Measurements from ENCODE around the gene TACC3.

The TACC3 gene

GRCh38 chr4:1708581-1708980 is 12.7 kb upstream of the TACC3 start:
- Histone ChIP-seq H3K4me3 (ENCODE audit: low read depth, low read length) (no peak overlapping the region), H3K4me1 (peaks cover 6% of the 10 kb centered on the region), H3K27me3 (no peaks in the 10 kb centered on the region), H3K36me3 (peaks cover 41% of the 10 kb centered on the region), H3K9me3 (no peaks in the 10 kb centered on the region)
- TF ChIP-seq CTCF (IDR thresholded peaks at IDR 0.05; ENCODE audit: low read depth, low read length), result no peak
- DNase-seq, result no peak

- H3K4me3 ChIP-seq (ENCODE audit: low read depth, low read length), result peak overlapping the region; percentile 97
- H3K9me3 ChIP-seq, result no peaks in the 10 kb centered on the region
- no peak for TF ChIP-seq CTCF (IDR thresholded peaks at IDR 0.05; ENCODE audit: low read depth, low read length)
- H3K36me3 ChIP-seq, result peaks cover 21% of the 10 kb centered on the region
- no peak for DNase-seq
- H3K4me1 ChIP-seq, result peaks cover 6% of the 10 kb centered on the region
- H3K27me3 ChIP-seq, result no peaks in the 10 kb centered on the region
Measured at GRCh38 chr4:1711055-1711570, 10.2 kb upstream of the TACC3 start.

- no peak for TF ChIP-seq CTCF (IDR thresholded peaks at IDR 0.05; ENCODE audit: low read depth, low read length)
- no peak for DNase-seq
- H3K27me3 ChIP-seq, result no peaks in the 10 kb centered on the region
- peaks cover 6% of the 10 kb centered on the region for H3K4me1 ChIP-seq
- H3K4me3 ChIP-seq (ENCODE audit: low read depth, low read length), result peak overlapping the region; percentile 97
- H3K9me3 ChIP-seq, result no peaks in the 10 kb centered on the region
- H3K36me3 ChIP-seq, result peaks cover 15% of the 10 kb centered on the region
Measured at GRCh38 chr4:1711571-1712215, 9.6 kb upstream of the TACC3 start.

- no peaks in the 10 kb centered on the region for H3K9me3 ChIP-seq
- H3K4me1 ChIP-seq, result peaks cover 6% of the 10 kb centered on the region
- no peak for TF ChIP-seq CTCF (IDR thresholded peaks at IDR 0.05; ENCODE audit: low read depth, low read length)
- H3K36me3 ChIP-seq, result peaks cover 21% of the 10 kb centered on the region
- H3K27me3 ChIP-seq, result no peaks in the 10 kb centered on the region
- peak within 1 kb of the TSS; percentile 97 for H3K4me3 ChIP-seq (ENCODE audit: low read depth, low read length)
- peak; percentile 95 for DNase-seq
Measured at GRCh38 chr4:1712216-1713002, 8.9 kb upstream of the TACC3 start, which contains the start of gene SLBP. SLBP (minus strand) TSS chr4:1712319; CDS start chr4:1712188, 131 bp downstream.

GRCh38 chr4:1713003-1713851 is 8.1 kb upstream of the TACC3 start:
- DNase-seq, result no peak
- H3K4me1 ChIP-seq, result peaks cover 6% of the 10 kb centered on the region
- no peak for TF ChIP-seq CTCF (IDR thresholded peaks at IDR 0.05; ENCODE audit: low read depth, low read length)

More at GRCh38 chr4:1713003-1713851, 8.1 kb upstream of the TACC3 start:
- Histone ChIP-seq H3K4me3 (ENCODE audit: low read depth, low read length) (peak overlapping the region; percentile 67), H3K27me3 (no peaks in the 10 kb centered on the region), H3K36me3 (peaks cover 29% of the 10 kb centered on the region), H3K9me3 (no peaks in the 10 kb centered on the region)

Measured in BE2C (cell line).